ENCODE results near the gene DCAF4L1. TPM values are rescaled to one million over a fixed set of nuclear protein-coding genes. Genes with fewer than 3 reads are reported as not detected.

DCAF4L1 gene, protein sequence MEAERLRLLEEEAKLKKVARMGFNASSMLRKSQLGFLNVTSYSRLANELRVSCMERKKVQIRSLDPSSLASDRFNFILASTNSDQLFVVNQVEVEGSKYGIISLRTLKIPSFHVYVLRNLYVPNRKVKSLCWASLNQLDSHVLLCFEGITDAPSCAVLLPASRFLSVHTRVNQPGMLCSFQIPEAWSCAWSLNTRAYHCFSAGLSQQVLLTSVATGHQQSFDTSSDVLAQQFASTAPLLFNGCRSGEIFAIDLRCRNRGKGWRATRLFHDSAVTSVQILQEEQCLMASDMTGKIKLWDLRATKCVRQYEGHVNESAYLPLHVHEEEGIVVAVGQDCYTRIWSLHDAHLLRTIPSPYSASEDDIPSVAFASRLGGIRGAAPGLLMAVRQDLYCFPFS
- polyA plus RNA-seq (0.16 to 0.75 TPM (median 0.46 TPM) in 3 replicates), polyA minus RNA-seq (0.07 to 1.1 TPM (median 0.92 TPM) in 3 replicates)
- 0.97 TPM for polyA plus RNA-seq (2011; ENCODE audit: low read depth)
- 0.03 and 0.07 TPM in 2 replicates for polyA plus RNA-seq (2011; cell fraction: cytosol; rRNA removed)
- polyA plus RNA-seq (2011; cell fraction: nucleus; rRNA removed): 3.0 and 3.3 TPM in 2 replicates
- polyA plus RNA-seq (2012; ENCODE audit: low replicate concordance): 0.13 and 1.0 TPM in 2 replicates
- not detected for polyA minus RNA-seq (2011; cell fraction: cytosol; rRNA and poly(A)+ RNA removed)
- polyA minus RNA-seq (2011; cell fraction: nucleus; rRNA and poly(A)+ RNA removed): 1.6 and 3.6 TPM in 2 replicates

DNA sequence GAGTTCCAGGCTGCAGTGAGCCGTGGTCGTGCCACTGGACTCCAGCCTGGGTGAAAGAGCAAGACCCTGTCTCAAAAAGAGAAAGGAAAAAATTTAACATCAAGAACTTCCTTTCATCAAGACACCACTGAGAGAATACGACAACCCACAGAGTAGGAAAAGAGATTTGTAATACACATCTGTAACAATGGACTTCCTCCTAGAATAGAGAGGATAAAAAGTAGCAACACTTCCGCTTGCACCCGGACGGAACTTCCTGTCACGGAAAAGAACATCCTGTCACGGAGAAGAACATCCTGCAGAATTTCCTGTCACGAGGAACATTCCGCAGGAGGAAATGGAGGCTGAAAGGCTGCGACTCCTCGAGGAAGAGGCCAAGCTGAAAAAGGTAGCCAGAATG is at the start of gene DCAF4L1:
DCAF4L1 (plus strand) TSS at position 301 of the 400 bp plus-strand sequence; CDS start at position 338, 37 bp downstream.
- no peaks in the 10 kb centered on the region for H3K27me3 ChIP-seq (ENCODE audit: control insufficient read depth, extremely low read depth, insufficient read depth, low read length)
- DNase-seq (ENCODE audit: low read depth, low spot score): no peak
- H3K9ac ChIP-seq (ENCODE audit: control insufficient read depth, extremely low read depth, insufficient read depth, low read length): no peak within 1 kb of the TSS
- no peaks in the 10 kb centered on the region for H3K79me2 ChIP-seq (ENCODE audit: control insufficient read depth, insufficient read depth, low read length)
- H3K4me1 ChIP-seq (ENCODE audit: control insufficient read depth, extremely low read depth, insufficient read depth, low read length): peaks cover 2% of the 10 kb centered on the region
- TF ChIP-seq, protein P1, sequence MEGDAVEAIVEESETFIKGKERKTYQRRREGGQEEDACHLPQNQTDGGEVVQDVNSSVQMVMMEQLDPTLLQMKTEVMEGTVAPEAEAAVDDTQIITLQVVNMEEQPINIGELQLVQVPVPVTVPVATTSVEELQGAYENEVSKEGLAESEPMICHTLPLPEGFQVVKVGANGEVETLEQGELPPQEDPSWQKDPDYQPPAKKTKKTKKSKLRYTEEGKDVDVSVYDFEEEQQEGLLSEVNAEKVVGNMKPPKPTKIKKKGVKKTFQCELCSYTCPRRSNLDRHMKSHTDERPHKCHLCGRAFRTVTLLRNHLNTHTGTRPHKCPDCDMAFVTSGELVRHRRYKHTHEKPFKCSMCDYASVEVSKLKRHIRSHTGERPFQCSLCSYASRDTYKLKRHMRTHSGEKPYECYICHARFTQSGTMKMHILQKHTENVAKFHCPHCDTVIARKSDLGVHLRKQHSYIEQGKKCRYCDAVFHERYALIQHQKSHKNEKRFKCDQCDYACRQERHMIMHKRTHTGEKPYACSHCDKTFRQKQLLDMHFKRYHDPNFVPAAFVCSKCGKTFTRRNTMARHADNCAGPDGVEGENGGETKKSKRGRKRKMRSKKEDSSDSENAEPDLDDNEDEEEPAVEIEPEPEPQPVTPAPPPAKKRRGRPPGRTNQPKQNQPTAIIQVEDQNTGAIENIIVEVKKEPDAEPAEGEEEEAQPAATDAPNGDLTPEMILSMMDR (optimal IDR thresholded peaks at IDR 0.05 in 1 of 3, IDR thresholded peaks at IDR 0.05 in 1 of 3, conservative IDR thresholded peaks at IDR 0.05 in 1 of 3; ENCODE audit: extremely low read depth in 1 of 3, insufficient read depth in 2 of 3, low read length in 3 of 3): no peak
- no peak for TF ChIP-seq EZH2 (IDR thresholded peaks at IDR 0.05; ENCODE audit: low read length)
- H3K9me3 ChIP-seq (ENCODE audit: control insufficient read depth, low read depth, low read length): no peaks in the 10 kb centered on the region
- no peaks in the 10 kb centered on the region for H3K9me1 ChIP-seq (ENCODE audit: control insufficient read depth, extremely low read depth, insufficient read depth, low read length)
- H3K36me3 ChIP-seq (ENCODE audit: control insufficient read depth in 2 of 2, extremely low read depth in 1 of 2, insufficient read depth in 2 of 2, low read length in 2 of 2): no peaks in the 10 kb centered on the region
- H2AFZ ChIP-seq (ENCODE audit: control insufficient read depth, low read length): no peak within 1 kb of the TSS
- no peak within 1 kb of the TSS for H3K4me3 ChIP-seq (ENCODE audit: control insufficient read depth in 2 of 3, extremely low read depth in 1 of 3, insufficient read depth in 2 of 3, low read depth in 1 of 3, low read length in 3 of 3)
- no peak within 1 kb of the TSS for H3K4me2 ChIP-seq (ENCODE audit: control insufficient read depth, extremely low read depth, insufficient read depth, low read depth, low read length)
- FAIRE-seq: no peak
- H3K27ac ChIP-seq (ENCODE audit: control insufficient read depth, insufficient read depth, low read length): no peak within 1 kb of the TSS
- H4K20me1 ChIP-seq (ENCODE audit: control insufficient read depth, extremely low read depth, insufficient read depth, low read length): no peaks in the 10 kb centered on the region
- dilution Hi-C loops (cut with MboI; ENCODE audit: extremely low pct_ligation_motif_present, low sequenced_read_pairs): no loop called here

DNA sequence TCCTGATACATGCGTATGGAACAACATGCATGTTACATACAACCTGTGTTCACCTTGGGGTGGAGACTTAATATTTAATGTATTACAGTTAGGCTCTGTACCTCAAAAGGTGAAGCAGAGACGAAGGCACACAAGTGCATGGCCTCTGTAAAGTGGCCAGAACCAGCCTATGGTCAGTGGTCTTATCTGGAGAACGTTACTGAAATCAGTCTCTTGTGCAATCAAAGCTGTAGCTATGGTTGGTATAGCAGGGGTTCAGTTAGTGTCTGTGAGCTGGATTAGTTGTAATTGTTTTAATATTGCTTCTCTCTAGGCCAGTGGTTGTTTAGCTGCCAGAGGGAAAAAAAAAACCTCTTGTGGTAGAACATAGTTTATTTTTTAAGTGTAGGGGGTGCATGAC is 48.6 kb upstream of the DCAF4L1 start:
- Histone ChIP-seq H3K79me2 (ENCODE audit: control insufficient read depth, insufficient read depth, low read length) (peaks cover 30% of the 10 kb centered on the region), H3K4me1 (ENCODE audit: control insufficient read depth, extremely low read depth, insufficient read depth, low read length) (peaks cover 20% of the 10 kb centered on the region), H3K36me3 (ENCODE audit: control insufficient read depth in 2 of 2, extremely low read depth in 1 of 2, insufficient read depth in 2 of 2, low read length in 2 of 2) (peaks cover 0 to 2% of the 10 kb centered on the region in 2 experiments), H3K4me3 (ENCODE audit: control insufficient read depth in 2 of 3, extremely low read depth in 1 of 3, insufficient read depth in 2 of 3, low read depth in 1 of 3, low read length in 3 of 3) (no peak overlapping the region), H2AFZ (ENCODE audit: control insufficient read depth, low read length) (no peak overlapping the region), H3K9me1 (ENCODE audit: control insufficient read depth, extremely low read depth, insufficient read depth, low read length) (no peaks in the 10 kb centered on the region), H3K27me3 (ENCODE audit: control insufficient read depth, extremely low read depth, insufficient read depth, low read length) (no peaks in the 10 kb centered on the region), H4K20me1 (ENCODE audit: control insufficient read depth, extremely low read depth, insufficient read depth, low read length) (no peaks in the 10 kb centered on the region), H3K27ac (ENCODE audit: control insufficient read depth, insufficient read depth, low read length) (no peak overlapping the region), H3K9me3 (ENCODE audit: control insufficient read depth, low read depth, low read length) (no peaks in the 10 kb centered on the region), H3K9ac (ENCODE audit: control insufficient read depth, extremely low read depth, insufficient read depth, low read length) (no peak overlapping the region), H3K4me2 (ENCODE audit: control insufficient read depth, extremely low read depth, insufficient read depth, low read depth, low read length) (no peak overlapping the region)
- dilution Hi-C loops (cut with MboI; ENCODE audit: extremely low pct_ligation_motif_present, low sequenced_read_pairs): no loop called here
- FAIRE-seq (no peak), DNase-seq (ENCODE audit: low read depth, low spot score) (no peak)
- TF ChIP-seq EZH2 (IDR thresholded peaks at IDR 0.05; ENCODE audit: low read length): no peak
- TF ChIP-seq, protein P1 (optimal IDR thresholded peaks at IDR 0.05 in 1 of 3, IDR thresholded peaks at IDR 0.05 in 1 of 3, conservative IDR thresholded peaks at IDR 0.05 in 1 of 3; ENCODE audit: extremely low read depth in 1 of 3, insufficient read depth in 2 of 3, low read length in 3 of 3): no peak
